K562 (cell line): ENCODE results near the gene GALNT18. TPM values are rescaled to one million over a fixed set of nuclear protein-coding genes. Genes with fewer than 3 reads are reported as not detected.

Source experiments
- ATAC-seq: fragments of 200-7000 bp; cut with Tn5 transposase; 3 replicates; pipeline ENCODE4 v1.9.1; 2020; ENCODE audit warnings: moderate library complexity
- BruUV-seq: library from RNA; stranded (reverse); fragments of 400-500 nt; replicated peaks from 2 replicates; lab custom pipeline; 2021; lab: Mats Ljungman, UMichigan
- CTCF ChIA-PET: fragments of 300-600 bp; formaldehyde crosslinking; extraction: SDS; loops from one replicate; lab custom pipeline; 2021; ENCODE audit warnings: low intra/inter-chr PET ratio; lab: Yijun Ruan, JAX
- POLR2A ChIA-PET: fragments of 300-600, 350-650 bp; sonication (Branson Sonifier 250); formaldehyde crosslinking; extraction: SDS; loops from one replicate; lab custom pipeline; 2021; ENCODE audit warnings: antibody characterized with exemption, inconsistent platforms; lab: Yijun Ruan, JAX
- DNase-seq, 4 experiments: peaks; one replicate each; pipeline versions ENCODE4 v3.0.0 to v3.0.0-alpha.2; 2011 to 2018; ENCODE audit warnings: low spot score in 3 of 4, mixed read lengths in 3 of 4; ENCODE audit errors: extremely low read depth in 1 of 4
- FAIRE-seq: peaks from 2 replicates; lab custom pipeline; 2011; peaks lifted over from hg19 to GRCh38; lab: Jason Lieb, UNC
- H2AFZ ChIP-seq: 2 replicates; pipeline ENCODE4 v1.6.0; 2011; ENCODE audit warnings: low read depth, low read length, control low read depth, inconsistent platforms
- H3K27ac ChIP-seq: fragments of 200-600 bp; 3 replicates; pipeline ENCODE4 v1.8.0; 2011; ENCODE audit warnings: low read depth, mild to moderate bottlenecking, control low read depth, inconsistent platforms, low read length, moderate library complexity, mixed read lengths; ENCODE audit errors: extremely low read depth
- H3K27me3 ChIP-seq, 2 experiments: fragments of 300-600 bp in 1 of 2; 2 replicates in 1 of 2; 3 replicates in 1 of 2; pipeline versions ENCODE4 v1.6.0 to v1.8.0; 2011; ENCODE audit warnings: inconsistent platforms in 2 of 2, low read length in 2 of 2, mild to moderate bottlenecking in 1 of 2, mixed read lengths in 1 of 2, moderate library complexity in 1 of 2; ENCODE audit not compliant: control insufficient read depth in 2 of 2, insufficient read depth in 2 of 2
- H3K36me3 ChIP-seq: fragments of 300-600 bp; 3 replicates; pipeline ENCODE4 v1.8.0; 2011; ENCODE audit warnings: mild to moderate bottlenecking, low read length, inconsistent platforms; ENCODE audit not compliant: control insufficient read depth, insufficient read depth
- H3K4me1 ChIP-seq, 2 experiments: fragments of 200-600 bp in 1 of 2; replicated peaks in 1 of 2; 2 replicates in 1 of 2; 3 replicates in 1 of 2; pipeline versions ENCODE4 v1.5.1 to v1.8.0; 2011; ENCODE audit warnings: inconsistent platforms in 2 of 2, low read length in 2 of 2, mild to moderate bottlenecking in 1 of 2, mixed read lengths in 1 of 2, moderate library complexity in 1 of 2; ENCODE audit not compliant: control insufficient read depth in 2 of 2, insufficient read depth in 2 of 2
- H3K4me2 ChIP-seq: 2 replicates; pipeline ENCODE4 v1.6.1; 2011; ENCODE audit warnings: low read length, control low read depth, inconsistent platforms, mixed read lengths; ENCODE audit not compliant: insufficient read depth
- H3K4me3 ChIP-seq: fragments of 200-600 bp; sonication (generic), shearing (Covaris generic); 2 replicates; pipeline ENCODE4 v1.5.1; 2016; ENCODE audit warnings: control low read depth, inconsistent platforms
- H3K79me2 ChIP-seq: fragments of 200-600 bp; 3 replicates; pipeline ENCODE4 v1.8.0; 2011; ENCODE audit warnings: low read length, inconsistent platforms; ENCODE audit not compliant: control insufficient read depth, insufficient read depth
- H3K9ac ChIP-seq, 2 experiments: 2 replicates each; pipeline versions ENCODE4 v1.6.0 to v1.6.1; 2011; ENCODE audit warnings: low read depth in 2 of 2, low read length in 2 of 2, control low read depth in 1 of 2, inconsistent platforms in 1 of 2, mild to moderate bottlenecking in 1 of 2, mixed read lengths in 1 of 2; ENCODE audit not compliant: insufficient read depth in 1 of 2
- H3K9me1 ChIP-seq: one replicate; pipeline ENCODE4 v1.6.0; 2011; ENCODE audit warnings: inconsistent platforms, mild to moderate bottlenecking, low read length, moderate library complexity; ENCODE audit not compliant: control insufficient read depth, insufficient read depth
- H3K9me3 ChIP-seq: replicated peaks from 2 replicates; pipeline ENCODE4 v1.5.1; 2011; ENCODE audit warnings: low read depth, low read length, inconsistent platforms; ENCODE audit not compliant: control insufficient read depth, insufficient read depth
- H4K20me1 ChIP-seq: replicated peaks from 2 replicates; pipeline ENCODE4 v1.6.1; 2011; ENCODE audit warnings: low read length, inconsistent platforms, mixed read lengths; ENCODE audit not compliant: control insufficient read depth, insufficient read depth
- DLX4 ChIP-seq: fragments of 250-450 bp; sonication (Bioruptor Pico); IDR thresholded peaks from 2 replicates; pipeline ENCODE4 v1.6.1; 2021; ENCODE audit warnings: mild to moderate bottlenecking
- ELK1 ChIP-seq: sonication (generic); formaldehyde crosslinking; IDR thresholded peaks from 2 replicates; pipeline ENCODE4 v1.8.1; 2022; ENCODE audit warnings: missing genetic modification reagents
- GABPB2 ChIP-seq: fragments of 250-450 bp; sonication (Bioruptor Pico); conservative IDR thresholded peaks from 2 replicates; pipeline ENCODE4 v1.5.1; 2021; ENCODE audit warnings: mild to moderate bottlenecking
- HDAC1 ChIP-seq, 2 experiments: fragments of 450-650 bp; IDR thresholded peaks; 2 replicates each; pipeline ENCODE4 v1.6.1; 2016 to 2017; ENCODE audit warnings: inconsistent platforms in 1 of 2, mild to moderate bottlenecking in 1 of 2, moderate library complexity in 1 of 2
- HDAC2 ChIP-seq: fragments of 450-650 bp; IDR thresholded peaks from 2 replicates; pipeline ENCODE4 v1.6.1; 2016; ENCODE audit warnings: mild to moderate bottlenecking
- HIVEP1 ChIP-seq: fragments of 250-450 bp; sonication (Bioruptor Pico); IDR thresholded peaks from 2 replicates; pipeline ENCODE4 v1.4.0; 2020; ENCODE audit warnings: mild to moderate bottlenecking
- HMG20B ChIP-seq: fragments of 250-450 bp; sonication (Bioruptor Pico); IDR thresholded peaks from 2 replicates; pipeline ENCODE4 v1.5.0; 2021; ENCODE audit warnings: mild to moderate bottlenecking
- HNRNPUL1 ChIP-seq: fragments of 200-400 bp; formaldehyde crosslinking; IDR thresholded peaks from 2 replicates; pipeline ENCODE4 v1.6.1; 2017; ENCODE audit warnings: low read length
- MCM5 ChIP-seq: fragments of 450-650 bp; IDR thresholded peaks from 2 replicates; pipeline ENCODE4 v1.6.1; 2016; ENCODE audit warnings: low read depth
- MTF1 ChIP-seq: fragments of 250-450 bp; sonication (Bioruptor Pico); IDR thresholded peaks from 2 replicates; pipeline ENCODE4 v1.9.0; 2021; ENCODE audit warnings: moderate library complexity, mild to moderate bottlenecking, inconsistent platforms, borderline replicate concordance
- POLR2AphosphoS5 ChIP-seq: IDR thresholded peaks from 2 replicates; pipeline ENCODE4 v1.6.1; 2011; ENCODE audit warnings: mild to moderate bottlenecking, low read depth, low read length, moderate library complexity; ENCODE audit not compliant: control insufficient read depth, insufficient read depth
- RAD51 ChIP-seq: fragments of 450-650 bp; IDR thresholded peaks from 2 replicates; pipeline ENCODE4 v1.7.1; 2016; ENCODE audit warnings: low read depth, mild to moderate bottlenecking, borderline replicate concordance
- STAT5B ChIP-seq: fragments of 250-450 bp; sonication (Bioruptor Pico); IDR thresholded peaks from 2 replicates; pipeline ENCODE4 v1.8.0; 2021; ENCODE audit warnings: mild to moderate bottlenecking, inconsistent platforms
- TCF7 ChIP-seq: sonication (generic); IDR thresholded peaks from 2 replicates; pipeline ENCODE4 v1.6.1; 2016; ENCODE audit warnings: antibody characterized with exemption, borderline replicate concordance
- XRCC4 ChIP-seq: IDR thresholded peaks from one replicate; pipeline ENCODE4 v1.6.1; 2011; ENCODE audit not compliant: insufficient read depth, insufficient read length; ENCODE audit errors: extremely low read depth
- ZBTB34 ChIP-seq: fragments of 250-450 bp; sonication (Bioruptor Pico); IDR thresholded peaks from 2 replicates; pipeline ENCODE4 v1.8.0; 2021; ENCODE audit warnings: mild to moderate bottlenecking, moderate library complexity
- ZNF121 ChIP-seq: sonication (generic); formaldehyde crosslinking; conservative IDR thresholded peaks from 2 replicates; pipeline ENCODE4 v1.8.0; 2022; ENCODE audit warnings: missing genetic modification reagents
- ZNF41 ChIP-seq: fragments of 250-450 bp; sonication (Bioruptor Pico); conservative IDR thresholded peaks from 2 replicates; pipeline ENCODE4 v1.4.0; 2020; ENCODE audit warnings: mild to moderate bottlenecking
- ZNF668 ChIP-seq: fragments of 250-450 bp; sonication (Bioruptor Pico); IDR thresholded peaks from 2 replicates; pipeline ENCODE4 v1.8.0; 2022; ENCODE audit warnings: mild to moderate bottlenecking, inconsistent platforms
- WGBS: fragments of 100-300 bp; shearing (Covaris generic); methylation state at CpG from one replicate; pipeline ENCODE4 v1.1.6; 2016; ENCODE audit warnings: low coverage, mixed read lengths; ENCODE audit not compliant: insufficient coverage; ENCODE audit errors: missing lambda C conversion rate; 5-methylcytosine and 5-hydroxymethylcytosine counted together
- in situ Hi-C: fragments of 300-500 bp; cut with MboI; formaldehyde crosslinking; loops from 4 replicates; pipeline ENCODE4 v1.15.0; 2018; ENCODE audit warnings: inconsistent platforms, mixed read lengths
- intact Hi-C: fragments of 100-400 bp; cut with micrococcal nuclease; formaldehyde crosslinking; loops from 2 replicates; pipeline ENCODE4 v1.14.2; 2022
- polyA plus RNA-seq, 8 experiments: library from polyadenylated mRNA; depleted of rRNA in 4 of 8; stranded (reverse) in 5 of 8; unstranded in 3 of 8; fragments of >200 nt; fragmentation: Nextera tagmentation in 2 of 8; fragmentation: Illumina TruSeq in 1 of 8; extraction: Ambion mirVana in 2 of 8; extraction: Trizol in 1 of 8; gene quantifications; 2 replicates each; pipeline versions ENCODE4 v1.2.1 to v1.2.3, GENCODE V29; 2011 to 2014; ENCODE audit warnings: inconsistent platforms in 1 of 8, missing spikeins in 1 of 8
- total RNA-seq, 7 experiments: library from RNA; depleted of rRNA in 6 of 7; stranded (reverse); fragments of >200 nt in 6 of 7; fragmentation: Illumina TruSeq in 2 of 7; extraction: Trizol in 2 of 7; gene quantifications; 2 replicates each; pipeline versions ENCODE4 v1.2.1 to v1.2.3, GENCODE V29; 2011 to 2021; ENCODE audit warnings: low replicate concordance in 1 of 7

GALNT18 gene
- total and polyA plus RNA-seq, 9 of the 15 experiments (the other 6 are each of a cell fraction or from before 2014, with no cell fraction given): not detected

GRCh38 chr11:11416917-11417316 lies 204.9 kb downstream of the GALNT18 start (continued):
- TF ChIP-seq STAT5B: no peak
- no peak for TF ChIP-seq HDAC1 (IDR thresholded peaks at IDR 0.05)
- TF ChIP-seq ELK1: no peak
- TF ChIP-seq ZNF121 (CRISPR knock-in tag): no peak
- TF ChIP-seq RAD51: no peak
- TF ChIP-seq MTF1: no peak
- TF ChIP-seq, all 486 proteins: peak for 0

- DNase-seq: no peak
- no peaks in the 10 kb centered on the region for H3K9me1 ChIP-seq
- H4K20me1 ChIP-seq: no peaks in the 10 kb centered on the region; the same call in 1 of the 2 replicates
- no peaks in the 10 kb centered on the region; a peak in 1 of 5 replicates for H3K4me1 ChIP-seq
- no peak overlapping the region for H3K9ac ChIP-seq
- no TSS peak for BruUV-seq
- H3K4me3 ChIP-seq: no peak overlapping the region
- H3K36me3 ChIP-seq: no peaks in the 10 kb centered on the region
- H2AFZ ChIP-seq: no peak overlapping the region
- H3K27ac ChIP-seq: no peak overlapping the region
- FAIRE-seq: no peak
- in situ Hi-C loops (no loop called here), intact Hi-C loops (no loop called here)
- H3K9me3 ChIP-seq: no peaks in the 10 kb centered on the region
- H3K79me2 ChIP-seq: no peaks in the 10 kb centered on the region
- peaks cover 0 to 33% of the 10 kb centered on the region in 2 experiments; a peak in 3 of 5 replicates for H3K27me3 ChIP-seq
- WGBS: 0% methylated on average over 3 of the region's 5 CpGs
- ChIA-PET POLR2A (no interaction called here), CTCF (no interaction called here)
- no peak for ATAC-seq
- no peak overlapping the region for H3K4me2 ChIP-seq
- TF ChIP-seq HNRNPUL1 (no peak), ZNF41 (CRISPR knock-in tag) (no peak), HMG20B (no peak), DLX4 (no peak), MCM5 (no peak), POLR2AphosphoS5 (no peak), ZBTB34 (CRISPR knock-in tag) (no peak), HIVEP1 (CRISPR knock-in tag) (no peak), GABPB2 (no peak), ZNF668 (no peak), TCF7 (no peak), HDAC2 (no peak), XRCC4 (no peak)
Measured at GRCh38 chr11:11416502-11416901, 205.3 kb downstream of the GALNT18 start.
